Measurements from ENCODE around the gene MARCHF3. TPM values are rescaled to one million over a fixed set of nuclear protein-coding genes. Genes with fewer than 3 reads are reported as not detected.

Gene MARCHF3, protein sequence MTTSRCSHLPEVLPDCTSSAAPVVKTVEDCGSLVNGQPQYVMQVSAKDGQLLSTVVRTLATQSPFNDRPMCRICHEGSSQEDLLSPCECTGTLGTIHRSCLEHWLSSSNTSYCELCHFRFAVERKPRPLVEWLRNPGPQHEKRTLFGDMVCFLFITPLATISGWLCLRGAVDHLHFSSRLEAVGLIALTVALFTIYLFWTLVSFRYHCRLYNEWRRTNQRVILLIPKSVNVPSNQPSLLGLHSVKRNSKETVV
- 10.6 and 17.2 TPM in 2 replicates for polyA plus RNA-seq

DNA sequence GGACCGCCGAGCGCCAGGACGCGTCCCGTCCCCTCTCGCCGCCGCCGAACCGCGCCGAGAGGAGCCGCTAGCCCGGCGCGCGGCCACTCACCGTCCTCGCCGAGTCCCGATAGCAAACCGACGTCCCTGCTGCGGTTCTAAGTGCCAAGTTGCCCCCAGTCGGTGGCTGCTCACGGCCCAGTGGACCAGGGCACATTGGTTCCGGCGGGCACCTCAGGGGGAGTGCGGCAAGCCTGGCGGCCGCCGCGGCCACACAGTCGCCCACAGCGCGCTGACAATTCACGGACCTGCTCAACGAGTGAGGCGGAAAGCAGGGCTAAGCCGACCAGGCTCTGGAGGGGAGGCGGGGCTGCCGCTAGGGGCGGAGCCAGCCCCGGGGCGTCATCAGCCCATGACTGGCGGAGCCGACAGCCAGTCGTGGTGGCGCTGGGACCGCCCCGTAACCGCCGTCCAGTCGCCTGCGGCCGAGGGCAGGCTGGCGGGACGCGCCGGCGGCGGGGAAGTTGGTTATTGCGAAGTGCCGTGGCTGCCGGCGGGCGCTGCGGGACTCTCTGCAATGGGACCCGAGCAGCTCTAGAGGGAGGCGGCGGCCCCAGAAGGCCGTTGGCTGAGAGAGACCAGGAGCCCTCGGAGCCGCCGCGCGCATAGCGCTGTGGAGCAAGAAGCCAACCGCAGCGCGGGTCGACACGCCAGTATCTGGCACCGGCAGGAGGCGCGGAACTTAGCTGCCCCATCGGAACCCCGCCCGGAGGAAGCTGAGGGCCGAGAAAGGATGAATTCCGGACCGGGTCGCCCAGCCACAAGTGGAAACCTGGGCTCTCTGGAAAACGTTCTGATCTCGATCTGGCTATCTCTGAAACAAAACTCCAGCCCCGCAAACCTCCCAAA lies at the start of gene MARCHF3:
Gene MARCHF3, minus strand, starts transcription at position 300 of the 888 bp plus-strand sequence. CDS start 112,387 bp downstream, outside the sequence.

DNA sequence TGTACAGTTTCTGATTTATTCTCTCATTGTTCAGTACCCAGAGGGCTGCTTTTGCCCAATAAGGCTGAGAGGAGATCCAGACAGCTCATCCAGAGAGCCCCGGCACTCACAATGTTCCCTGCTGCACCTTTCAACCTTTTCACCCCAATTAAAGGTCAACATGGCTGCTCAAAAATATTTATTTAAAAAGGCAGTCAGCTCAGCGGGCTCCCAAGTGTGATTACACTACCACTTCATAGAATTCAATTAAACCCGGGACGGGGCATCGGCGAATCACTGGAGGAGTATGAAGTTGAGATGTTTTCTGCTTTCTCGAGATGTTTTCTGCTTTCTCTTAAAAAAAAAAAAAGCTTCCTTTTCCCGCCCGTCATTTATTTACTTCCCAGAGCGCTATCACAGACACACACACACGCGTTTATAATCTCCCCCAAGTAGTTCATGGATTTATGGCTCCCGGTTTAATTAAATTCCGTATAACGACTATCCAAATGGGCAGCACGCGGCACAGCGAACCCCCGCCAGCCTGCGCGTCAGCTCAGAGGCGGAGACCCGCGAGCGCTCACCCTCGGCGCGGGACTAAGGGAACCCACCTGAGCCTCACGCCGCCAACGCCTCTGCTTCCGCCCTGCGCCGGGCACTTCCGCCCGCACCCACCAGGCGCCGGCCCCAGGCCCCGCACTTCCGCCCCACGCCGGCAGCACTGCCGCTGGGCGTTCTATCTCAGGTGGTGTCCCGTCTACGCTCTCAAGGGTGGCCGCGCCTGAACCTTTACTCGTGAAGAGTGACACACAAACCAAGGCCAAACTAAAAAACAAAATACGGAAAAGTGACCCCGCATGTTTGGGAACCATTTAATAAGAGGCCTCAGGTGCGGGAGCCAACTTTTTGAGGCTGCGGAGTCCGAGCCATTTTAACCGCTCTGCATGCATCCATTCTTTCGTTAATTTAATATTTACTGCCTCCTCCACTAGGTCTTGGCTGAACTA lies 42.8 kb upstream of the MARCHF3 start, which contains the start of gene C5orf63:
Gene C5orf63, minus strand, starts transcription at position 642 of the 986 bp plus-strand sequence. CDS start 14,507 bp downstream, outside the sequence.

Other genes with a start within 250 kb of the MARCHF3 start
- gene C5orf63, start 42.9 kb upstream of the MARCHF3 start, polyA plus RNA-seq, result 28.9 and 30.4 TPM in 2 replicates

All from Purkinje cell (primary cell).